ENCODE results near the gene WDR54. TPM values are rescaled to one million over a fixed set of nuclear protein-coding genes. Genes with fewer than 3 reads are reported as not detected.
A peak's percentile ranks its signal among the peaks of the same experiment; 100 is the strongest.

The WDR54 gene
- total and polyA plus RNA-seq, 4 donors, result 1.7 to 4.2 (median 3.1) TPM

GRCh38 chr2:74429487-74430451, 8.2 kb downstream of the WDR54 start (continued):
- TF ChIP-seq, protein P1, sequence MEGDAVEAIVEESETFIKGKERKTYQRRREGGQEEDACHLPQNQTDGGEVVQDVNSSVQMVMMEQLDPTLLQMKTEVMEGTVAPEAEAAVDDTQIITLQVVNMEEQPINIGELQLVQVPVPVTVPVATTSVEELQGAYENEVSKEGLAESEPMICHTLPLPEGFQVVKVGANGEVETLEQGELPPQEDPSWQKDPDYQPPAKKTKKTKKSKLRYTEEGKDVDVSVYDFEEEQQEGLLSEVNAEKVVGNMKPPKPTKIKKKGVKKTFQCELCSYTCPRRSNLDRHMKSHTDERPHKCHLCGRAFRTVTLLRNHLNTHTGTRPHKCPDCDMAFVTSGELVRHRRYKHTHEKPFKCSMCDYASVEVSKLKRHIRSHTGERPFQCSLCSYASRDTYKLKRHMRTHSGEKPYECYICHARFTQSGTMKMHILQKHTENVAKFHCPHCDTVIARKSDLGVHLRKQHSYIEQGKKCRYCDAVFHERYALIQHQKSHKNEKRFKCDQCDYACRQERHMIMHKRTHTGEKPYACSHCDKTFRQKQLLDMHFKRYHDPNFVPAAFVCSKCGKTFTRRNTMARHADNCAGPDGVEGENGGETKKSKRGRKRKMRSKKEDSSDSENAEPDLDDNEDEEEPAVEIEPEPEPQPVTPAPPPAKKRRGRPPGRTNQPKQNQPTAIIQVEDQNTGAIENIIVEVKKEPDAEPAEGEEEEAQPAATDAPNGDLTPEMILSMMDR (IDR thresholded peaks at IDR 0.05; ENCODE audit: low read depth, low read length, missing input control), result no peak
- peak; percentile 46 to 64 for TF ChIP-seq RAD21 (IDR thresholded peaks at IDR 0.05)
- TF ChIP-seq FOXA2 (IDR thresholded peaks at IDR 0.05), result no peak
- peak; percentile 76 for TF ChIP-seq YY1 (IDR thresholded peaks at IDR 0.05)
- peak in 1 of 2 donors; percentile 45 for TF ChIP-seq JUND (IDR thresholded peaks at IDR 0.05)
- TF ChIP-seq SP1 (IDR thresholded peaks at IDR 0.05), result peak; percentile 89
- TF ChIP-seq NR2F2 (IDR thresholded peaks at IDR 0.05), result peak; percentile 51
- TF ChIP-seq TAF1 (conservative IDR thresholded peaks at IDR 0.05), result no peak
- TF ChIP-seq EGR1 (IDR thresholded peaks at IDR 0.05; ENCODE audit: low read depth in 2 of 2), result peak in 1 of 2 donors; percentile 13
- no peak for TF ChIP-seq FOXA1 (IDR thresholded peaks at IDR 0.05)

DNA sequence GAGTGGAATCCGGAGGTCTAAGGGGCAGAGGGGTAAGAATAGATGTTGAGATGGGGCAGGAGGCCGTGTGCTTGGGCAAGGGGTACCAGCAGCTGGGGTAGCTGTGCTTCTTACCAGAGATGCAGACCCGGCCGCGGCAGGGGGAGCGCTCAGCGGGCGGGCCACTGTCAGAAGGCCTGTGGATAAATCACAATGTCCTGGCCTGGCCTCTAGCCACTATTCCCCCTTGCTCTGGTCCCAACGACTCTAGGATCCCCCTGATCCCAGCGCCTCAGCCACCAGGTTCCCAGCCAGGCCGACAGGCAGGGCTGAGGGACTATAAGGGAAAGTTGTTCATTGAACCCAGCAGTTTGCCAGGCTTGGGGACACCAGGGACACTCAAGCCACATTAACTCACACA, 9.0 kb downstream of the WDR54 start:
- Histone ChIP-seq H3K36me3 (ENCODE audit: control insufficient read depth in 4 of 4, insufficient read depth in 3 of 4, low read depth in 1 of 4, low read length in 3 of 4) (peaks cover 8 to 48% (median 38%) of the 10 kb centered on the region in 4 donors), H3K9me3 (ENCODE audit: control insufficient read depth in 4 of 4, low read length in 3 of 4) (no peaks in the 10 kb centered on the region), H3K4me1 (ENCODE audit: control insufficient read depth in 4 of 4, insufficient read depth in 4 of 4, low read length in 3 of 4) (peaks cover 9 to 44% (median 39%) of the 10 kb centered on the region in 4 donors), H3K27me3 (ENCODE audit: control insufficient read depth in 4 of 4, insufficient read depth in 4 of 4, low read length in 3 of 4) (no peaks in the 10 kb centered on the region), H3K27ac (ENCODE audit: low read depth in 1 of 2, low read length in 2 of 2) (peak overlapping the region; percentile 39 to 80), H3K9ac (ENCODE audit: low read depth in 1 of 2, low read length in 2 of 2) (no peak overlapping the region), H3K4me3 (ENCODE audit: low read depth in 1 of 3, low read length in 3 of 3) (no peak overlapping the region)
- TF ChIP-seq, protein P1 (IDR thresholded peaks at IDR 0.05; ENCODE audit: low read depth, low read length, missing input control), result no peak
- TF ChIP-seq FOXA2 (IDR thresholded peaks at IDR 0.05), result no peak
- no peak for DNase-seq (ENCODE audit: low spot score)
- 65% methylated on average over 11 of the region's 11 CpGs for WGBS

DNA sequence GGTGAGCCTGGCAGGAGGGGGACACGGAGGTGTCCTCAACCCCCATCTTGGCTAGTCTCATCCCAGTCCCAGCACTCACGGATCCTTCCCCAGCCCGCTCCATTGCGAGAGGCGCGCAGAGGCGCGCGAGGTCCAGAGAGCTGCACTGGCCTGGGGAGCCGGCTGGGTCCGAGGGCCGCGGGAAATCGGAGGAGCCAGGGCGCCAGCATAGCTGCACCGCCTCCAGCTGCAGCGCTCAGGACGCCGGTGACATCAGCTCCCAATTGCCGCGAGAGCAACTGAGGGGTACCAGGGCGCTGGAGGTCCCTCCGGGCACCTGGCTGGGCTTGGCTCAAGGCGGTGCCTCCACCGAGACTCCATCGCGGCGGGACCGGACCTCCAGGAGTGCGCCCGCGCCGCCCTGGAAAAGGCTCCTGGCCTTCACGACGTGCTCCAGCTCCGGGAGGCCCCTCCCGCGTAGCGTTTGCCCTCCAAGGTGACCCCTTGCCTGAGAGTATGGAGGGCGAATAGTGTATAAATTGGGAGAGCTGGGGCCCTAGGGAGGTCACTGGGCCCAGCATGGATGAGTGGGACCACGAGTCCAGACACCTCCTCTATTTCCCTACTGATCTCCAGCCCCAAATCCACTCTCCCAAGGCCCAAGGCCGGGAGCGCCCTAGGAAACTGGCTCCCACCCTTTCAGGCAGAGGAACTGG, 14.7 kb downstream of the WDR54 start:
- Histone ChIP-seq H3K4me1 (ENCODE audit: control insufficient read depth in 4 of 4, insufficient read depth in 4 of 4, low read length in 3 of 4) (peaks cover 18 to 53% (median 44%) of the 10 kb centered on the region in 4 donors), H3K36me3 (ENCODE audit: control insufficient read depth in 4 of 4, insufficient read depth in 3 of 4, low read depth in 1 of 4, low read length in 3 of 4) (peaks cover 0 to 18% (median 10%) of the 10 kb centered on the region in 4 donors), H3K9me3 (ENCODE audit: control insufficient read depth in 4 of 4, low read length in 3 of 4) (no peaks in the 10 kb centered on the region), H3K27me3 (ENCODE audit: control insufficient read depth in 4 of 4, insufficient read depth in 4 of 4, low read length in 3 of 4) (no peaks in the 10 kb centered on the region), H3K9ac (ENCODE audit: low read depth in 1 of 2, low read length in 2 of 2) (no peak overlapping the region), H3K4me3 (ENCODE audit: low read depth in 1 of 3, low read length in 3 of 3) (no peak overlapping the region), H3K27ac (ENCODE audit: low read depth in 1 of 2, low read length in 2 of 2) (no peak overlapping the region)
- no peak for DNase-seq (ENCODE audit: low spot score)
- WGBS, result 91% methylated on average over 43 of the region's 43 CpGs
- TF ChIP-seq YY1 (IDR thresholded peaks at IDR 0.05) (no peak), RAD21 (IDR thresholded peaks at IDR 0.05) (no peak)

Data from liver (tissue), 9 donors.